Astrocyte of the cerebellum (primary cell): ENCODE results near the gene CSHL1.

Source experiments
- DNase-seq: peaks from one replicate; pipeline ENCODE4 v3.0.0-alpha.2; 2011; ENCODE audit warnings: low read depth
- H3K4me3 ChIP-seq: 2 replicates; pipeline ENCODE4 v1.5.1; 2011; ENCODE audit warnings: mild to moderate bottlenecking, low read depth, low read length, moderate library complexity
- CTCF ChIP-seq: IDR thresholded peaks from 2 replicates; pipeline ENCODE4 v1.5.1; 2012; ENCODE audit warnings: low read length, low read depth, moderate library complexity, mild to moderate bottlenecking; ENCODE audit errors: missing control alignments
- in situ Hi-C: cut with HindIII; loops from 2 replicates; pipeline ENCODE4 v1.10.0; 2017; ENCODE audit warnings: low sequenced_read_pairs

Gene CSHL1

GRCh38 chr17:63941751-63942150 is 30.7 kb upstream of the CSHL1 start:
- no peak overlapping the region for H3K4me3 ChIP-seq
- in situ Hi-C loops, result loop anchor here (5.0 kb wide), 1 partner anchor 76 kb away; no protein-coding TSS in a partner anchor
- no peak for TF ChIP-seq CTCF
- DNase-seq, result no peak

GRCh38 chr17:63941162-63941561 is 30.1 kb upstream of the CSHL1 start:
- TF ChIP-seq CTCF, result no peak
- in situ Hi-C loops, result loop anchor here (5.0 kb wide), 1 partner anchor 76 kb away; no protein-coding TSS in a partner anchor
- no peak overlapping the region for H3K4me3 ChIP-seq
- no peak for DNase-seq

GRCh38 chr17:63940584-63940983 is 29.5 kb upstream of the CSHL1 start:
- TF ChIP-seq CTCF, result no peak
- in situ Hi-C loops, result loop anchor here (5.0 kb wide), 1 partner anchor 77 kb away; no protein-coding TSS in a partner anchor
- no peak overlapping the region for H3K4me3 ChIP-seq
- DNase-seq, result no peak

- DNase-seq, result no peak
- H3K4me3 ChIP-seq, result no peak overlapping the region
- no peak for TF ChIP-seq CTCF
- in situ Hi-C loops, result loop anchor here (5.0 kb wide), 1 partner anchor 77 kb away; no protein-coding TSS in a partner anchor
These were observed 28.8 kb upstream of the CSHL1 start for GRCh38 chr17:63939884-63940283.

GRCh38 chr17:63939401-63939800 is 28.3 kb upstream of the CSHL1 start:
- no peak overlapping the region for H3K4me3 ChIP-seq
- in situ Hi-C loops, result no loop called here
- no peak for TF ChIP-seq CTCF
- no peak for DNase-seq

- TF ChIP-seq CTCF, result no peak
- in situ Hi-C loops, result no loop called here
- H3K4me3 ChIP-seq, result no peak overlapping the region
- no peak for DNase-seq
These were observed 26.9 kb upstream of the CSHL1 start for GRCh38 chr17:63937920-63938319.

GRCh38 chr17:63937319-63937718 is 26.3 kb upstream of the CSHL1 start:
- no peak overlapping the region for H3K4me3 ChIP-seq
- no peak for DNase-seq
- in situ Hi-C loops, result no loop called here
- no peak for TF ChIP-seq CTCF
